IPS-18c (cell line): ENCODE data around the gene PTDSS2.
"Not testable (repeated sequence)": the region's sequence is repeated elsewhere in the genome, so short reads cannot be mapped to it uniquely, and the experiment has no call there.

Experiments used
- H3K4me3 ChIP-seq: 2 replicates; pipeline ENCODE4 v1.7.0; 2013; ENCODE audit warnings: low read depth, mild to moderate bottlenecking, low read length, moderate library complexity; ENCODE audit not compliant: insufficient read depth
- H3K9me3 ChIP-seq: one replicate; pipeline ENCODE4 v1.6.1; 2013; ENCODE audit warnings: mild to moderate bottlenecking, low read length, moderate library complexity; ENCODE audit not compliant: control insufficient read depth, insufficient read depth

PTDSS2 gene

GRCh38 chr11:454801-455565 lies 4.9 kb downstream of the PTDSS2 start:
- Histone ChIP-seq H3K9me3 (no peaks in the 10 kb centered on the region), H3K4me3 (no peak overlapping the region)

- no peaks in the 10 kb centered on the region for H3K9me3 ChIP-seq
- H3K4me3 ChIP-seq, result no peak overlapping the region
Measured at GRCh38 chr11:455566-456147, 5.6 kb downstream of the PTDSS2 start.

GRCh38 chr11:456533-456932 lies 6.5 kb downstream of the PTDSS2 start:
- no peak overlapping the region for H3K4me3 ChIP-seq
- H3K9me3 ChIP-seq, result no peaks in the 10 kb centered on the region

GRCh38 chr11:457111-457760 lies 7.2 kb downstream of the PTDSS2 start:
- no peak overlapping the region for H3K4me3 ChIP-seq
- H3K9me3 ChIP-seq, result no peaks in the 10 kb centered on the region

- no peak overlapping the region for H3K4me3 ChIP-seq
- H3K9me3 ChIP-seq, result no peaks in the 10 kb centered on the region
Measured at GRCh38 chr11:459511-460220, 9.6 kb downstream of the PTDSS2 start.

GRCh38 chr11:460331-461199 lies 10.5 kb downstream of the PTDSS2 start:
- no peaks in the 10 kb centered on the region for H3K9me3 ChIP-seq
- H3K4me3 ChIP-seq, result no peak overlapping the region

- no peak overlapping the region for H3K4me3 ChIP-seq
- no peaks in the 10 kb centered on the region for H3K9me3 ChIP-seq
Measured at GRCh38 chr11:461626-462025, 11.5 kb downstream of the PTDSS2 start.

GRCh38 chr11:462107-462890 lies 12.2 kb downstream of the PTDSS2 start:
- H3K9me3 ChIP-seq, result no peaks in the 10 kb centered on the region
- no peak overlapping the region for H3K4me3 ChIP-seq

GRCh38 chr11:464316-464715 lies 14.2 kb downstream of the PTDSS2 start:
- Histone ChIP-seq H3K9me3 (no peaks in the 10 kb centered on the region), H3K4me3 (no peak overlapping the region)

GRCh38 chr11:465896-466530 lies 15.9 kb downstream of the PTDSS2 start:
- H3K9me3 ChIP-seq, result no peaks in the 10 kb centered on the region
- H3K4me3 ChIP-seq, result no peak overlapping the region

GRCh38 chr11:468036-468435 lies 18.0 kb downstream of the PTDSS2 start:
- H3K9me3 ChIP-seq, result no peaks in the 10 kb centered on the region
- no peak overlapping the region for H3K4me3 ChIP-seq

GRCh38 chr11:468493-468892 lies 18.4 kb downstream of the PTDSS2 start:
- no peak overlapping the region for H3K4me3 ChIP-seq

GRCh38 chr11:469026-469683 lies 19.1 kb downstream of the PTDSS2 start:
- not testable (repeated sequence) for H3K9me3 ChIP-seq, H3K4me3 ChIP-seq

More at GRCh38 chr11:468493-468892, 18.4 kb downstream of the PTDSS2 start:
- no peaks in the 10 kb centered on the region for H3K9me3 ChIP-seq

GRCh38 chr11:469684-470560 lies 19.8 kb downstream of the PTDSS2 start:
- no peaks in the 10 kb centered on the region for H3K9me3 ChIP-seq
- no peak overlapping the region for H3K4me3 ChIP-seq
